Ovary (tissue), 9 donors: ENCODE data around the gene CNDP1. TPM values are rescaled to one million over a fixed set of nuclear protein-coding genes. Genes with fewer than 3 reads are reported as not detected.

Source experiments
- DNase-seq, 5 donors: peaks; one replicate each; pipeline ENCODE4 v3.0.0-alpha.2; 2019 to 2020
- H3K27ac ChIP-seq, 2 donors: fragments of 200-600 bp; one replicate each; pipeline versions ENCODE4 v1.5.1 to v1.8.0; 2019 to 2022
- H3K27me3 ChIP-seq: fragments of 200-600 bp; one replicate; pipeline ENCODE4 v1.8.0; 2022
- H3K36me3 ChIP-seq: fragments of 200-600 bp; sonication (generic); one replicate; pipeline ENCODE4 v1.5.1; 2019
- H3K4me1 ChIP-seq: one replicate; pipeline ENCODE4 v1.8.1; 2013; ENCODE audit warnings: mild to moderate bottlenecking, moderate library complexity; ENCODE audit not compliant: insufficient read depth
- H3K4me3 ChIP-seq: fragments of 200-600 bp; sonication (generic); one replicate; pipeline ENCODE4 v1.5.1; 2017
- H3K9me3 ChIP-seq, 2 donors: fragments of 200-600 bp in 1 of 2; sonication (generic) in 1 of 2; one replicate each; pipeline versions ENCODE4 v1.5.1 to v1.8.1; 2013 to 2019; ENCODE audit warnings: mild to moderate bottlenecking in 1 of 2, moderate library complexity in 1 of 2
- CTCF ChIP-seq, 3 donors: fragments of 450-650 bp in 2 of 3; fragments of 200-600 bp in 1 of 3; IDR thresholded peaks; one replicate each; pipeline versions ENCODE4 v1.5.1 to v1.8.0; 2016 to 2022; ENCODE audit warnings: antibody characterized with exemption in 3 of 3, mild to moderate bottlenecking in 1 of 3
- EP300 ChIP-seq: sonication (generic); formaldehyde crosslinking; IDR thresholded peaks from one replicate; pipeline ENCODE4 v1.6.1; 2017; ENCODE audit warnings: antibody characterized with exemption
- POLR2A ChIP-seq: fragments of 450-650 bp; IDR thresholded peaks from one replicate; pipeline ENCODE4 v1.6.1; 2017; ENCODE audit warnings: antibody characterized with exemption, mild to moderate bottlenecking, moderate library complexity
- WGBS, 3 donors: extraction: QIAGEN DNeasy Blood & Tissue Kit in 1 of 3; methylation state at CpG; one replicate each; pipeline versions ENCODE4 v1.1.5 to v1.1.7; 2013 to 2017; 5-methylcytosine and 5-hydroxymethylcytosine counted together
- intact Hi-C, 4 donors: fragments of 100-400 bp; cut with DNase I; formaldehyde crosslinking; loops; one replicate each; pipeline versions ENCODE4 v1.11.0 to v1.15.1; 2022 to 2023
- polyA plus RNA-seq, 2 donors: library from polyadenylated mRNA; stranded (reverse); fragments of 200-250 nt in 1 of 2; fragments of 350-450 nt in 1 of 2; fragmentation: Illumina TruSeq in 1 of 2; extraction: RNeasy Lipid Tissue Mini Kit (QIAGEN cat#74804) in 1 of 2; gene quantifications; one replicate each; pipeline ENCODE4 v1.2.3, GENCODE V29; 2013 to 2014
- total RNA-seq, 7 donors: library from RNA; depleted of rRNA in 2 of 7; stranded (reverse); fragments of >200 nt in 2 of 7; fragmentation: NEBNext Ultra II Directional in 3 of 7; extraction: Animal tissue kit (Norgen Biotek cat#: 25700) in 3 of 7; gene quantifications; one replicate each; pipeline versions ENCODE4 v1.1.0 to v1.2.4, GENCODE V29; 2016 to 2023
- donor health status: DM: no; HTN: no; CAD: no; lungs with moderate emphysema.
- donor health status: DM: no; HTN: no; CAD: no.
- donor health status: Bipolar disorder and iron deficiency.
- donor health status: DM: yes; HTN: yes; CAD: no.
- donor health status: DM: no; HTN: no; CAD: no.
- donor health status: DM: yes; HTN: yes; CAD: no.

Gene CNDP1
- total and polyA plus RNA-seq, 9 donors: 0.02 to 0.35 (median 0.15) TPM; not detected in 3

- Histone ChIP-seq H3K4me3 (no peak overlapping the region), H3K27ac (no peak overlapping the region), H3K36me3 (no peaks in the 10 kb centered on the region), H3K27me3 (no peaks in the 10 kb centered on the region), H3K4me1 (no peaks in the 10 kb centered on the region), H3K9me3 (no peaks in the 10 kb centered on the region)
- intact Hi-C loops: no loop called here
- WGBS, 3 donors: 68 to 83% (median 74%) methylated on average over 9 of the region's 9 CpGs
- TF ChIP-seq EP300 (no peak), POLR2A (no peak), CTCF (IDR thresholded peaks at IDR 0.05) (no peak)
- DNase-seq: no peak
These were observed 25.9 kb upstream of the CNDP1 start for GRCh38 chr18:74508366-74508765.

- DNase-seq: no peak
- Histone ChIP-seq H3K27ac (no peak overlapping the region), H3K27me3 (no peaks in the 10 kb centered on the region), H3K9me3 (no peaks in the 10 kb centered on the region), H3K36me3 (no peaks in the 10 kb centered on the region), H3K4me1 (no peaks in the 10 kb centered on the region), H3K4me3 (no peak overlapping the region)
- intact Hi-C loops: no loop called here
- TF ChIP-seq CTCF (IDR thresholded peaks at IDR 0.05) (no peak), POLR2A (no peak), EP300 (no peak)
- 63 to 68% (median 64%) methylated on average over 11 of the region's 11 CpGs for WGBS, 3 donors
These were observed 25.5 kb upstream of the CNDP1 start for GRCh38 chr18:74508821-74509225.

DNA sequence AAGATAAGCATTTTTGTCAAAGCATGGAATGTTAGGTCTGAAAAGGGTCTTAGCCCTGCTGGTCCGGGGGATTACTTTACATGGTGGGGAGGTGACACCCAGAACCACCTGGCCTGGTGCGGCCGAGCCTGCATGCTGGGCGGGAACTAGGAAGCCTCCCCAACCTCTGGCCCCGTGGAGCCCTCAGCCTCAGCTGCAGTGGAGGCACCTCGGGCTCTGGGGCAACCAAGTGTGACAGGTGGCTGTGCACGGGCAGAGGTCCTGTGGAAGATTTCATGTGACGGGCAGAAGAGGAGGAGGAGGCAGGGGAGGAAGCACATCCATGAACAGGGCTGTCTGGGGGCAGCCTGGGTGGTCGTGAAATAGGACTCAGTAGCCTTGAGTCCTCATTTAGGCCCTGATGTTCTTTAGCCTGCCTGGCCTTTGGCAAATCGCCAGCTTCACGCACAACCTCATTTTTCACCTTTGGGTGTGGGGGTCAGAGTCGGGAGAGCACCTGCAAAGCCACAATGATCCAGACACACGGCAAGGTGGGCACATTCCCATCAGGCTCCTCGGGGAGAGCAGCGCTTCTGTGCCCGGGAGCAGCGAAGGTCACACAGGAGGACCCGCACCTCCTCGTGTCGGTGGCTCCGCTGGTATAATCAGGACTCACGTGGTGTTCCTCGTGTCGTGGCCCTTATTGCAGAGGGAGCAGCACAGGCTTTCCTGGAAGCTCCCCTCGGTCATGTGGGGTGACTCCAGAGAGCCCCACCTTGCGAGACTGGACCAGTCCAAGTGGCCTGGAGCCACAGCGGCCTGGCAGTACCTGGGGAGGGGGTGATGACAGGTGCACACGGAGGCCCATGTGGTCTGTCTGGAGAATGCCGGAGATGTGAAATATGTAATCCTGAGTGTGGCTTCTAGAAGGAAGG, 24.2 kb upstream of the CNDP1 start:
- 83 to 85% (median 84%) methylated on average over 27 to 29 of the region's 29 CpGs for whole genome bisulfite sequencing, 3 donors
- intact Hi-C loops: no loop called here
- H3K4me1 ChIP-seq: no peaks in the 10 kb centered on the region
- H3K4me3 ChIP-seq: no peak overlapping the region
- H3K27ac ChIP-seq: no peak overlapping the region
- no peaks in the 10 kb centered on the region for H3K27me3 ChIP-seq
- H3K9me3 ChIP-seq: no peaks in the 10 kb centered on the region
- TF ChIP-seq POLR2A: no peak
- TF ChIP-seq EP300: no peak
- no peak for TF ChIP-seq CTCF (IDR thresholded peaks at IDR 0.05)
- H3K36me3 ChIP-seq: no peaks in the 10 kb centered on the region
- DNase-seq: no peak

DNA sequence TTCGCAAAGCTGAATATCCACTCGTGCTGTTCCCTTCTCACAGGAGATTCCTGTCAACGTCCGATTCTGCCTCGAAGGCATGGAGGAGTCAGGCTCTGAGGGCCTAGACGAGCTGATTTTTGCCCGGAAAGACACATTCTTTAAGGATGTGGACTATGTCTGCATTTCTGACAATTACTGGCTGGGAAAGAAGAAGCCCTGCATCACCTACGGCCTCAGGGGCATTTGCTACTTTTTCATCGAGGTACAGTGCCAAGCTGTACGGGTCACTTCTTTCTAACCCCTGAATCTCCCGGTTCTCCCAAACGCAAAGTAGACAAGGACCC, 23.6 kb upstream of the CNDP1 start:
- no peak for DNase-seq
- WGBS, 3 donors: 82 to 85% (median 83%) methylated on average over 12 of the region's 12 CpGs
- Histone ChIP-seq H3K9me3 (no peaks in the 10 kb centered on the region), H3K27ac (no peak overlapping the region), H3K4me1 (no peaks in the 10 kb centered on the region), H3K4me3 (no peak overlapping the region), H3K27me3 (no peaks in the 10 kb centered on the region), H3K36me3 (no peaks in the 10 kb centered on the region)
- TF ChIP-seq EP300 (no peak), CTCF (IDR thresholded peaks at IDR 0.05) (no peak), POLR2A (no peak)
- intact Hi-C loops: no loop called here
